ENCODE data around the gene TAF9B. TPM values are rescaled to one million over a fixed set of nuclear protein-coding genes. Genes with fewer than 3 reads are reported as not detected.
"Not testable (repeated sequence)": the region's sequence is repeated elsewhere in the genome, so short reads cannot be mapped to it uniquely, and the experiment has no call there.

Gene TAF9B
- total RNA-seq, 1 donor from 2014 or later = 19.9 TPM

GRCh38 chrX:78103623-78104446 lies 35.6 kb downstream of the TAF9B start, which contains the start of gene PGK1:
Gene PGK1 (plus strand): TSS chrX:78104248. CDS start chrX:78104341, 93 bp downstream.
- Mint-ChIP-seq H3K27me3 (ENCODE audit: unreplicated experiment) (no peaks in the 10 kb centered on the region), H3K9me3 (ENCODE audit: unreplicated experiment) (peaks cover 13% of the 10 kb centered on the region), H3K27ac (ENCODE audit: unreplicated experiment) (peak within 1 kb of the TSS; percentile 93), H3K36me3 (ENCODE audit: unreplicated experiment) (peaks cover 2% of the 10 kb centered on the region), H3K4me1 (ENCODE audit: unreplicated experiment) (peaks cover 34% of the 10 kb centered on the region), H3K4me3 (ENCODE audit: unreplicated experiment) (peak within 1 kb of the TSS; percentile 86)
- TF ChIP-seq CTCF (IDR thresholded peaks at IDR 0.05) = no peak
- peak; percentile 97 for DNase-seq (ENCODE audit: extremely low spot score, unreplicated experiment)

GRCh38 chrX:78103001-78103622 lies 36.3 kb downstream of the TAF9B start:
- Mint-ChIP-seq H3K4me3 (ENCODE audit: unreplicated experiment) (peak overlapping the region; percentile 86), H3K27ac (ENCODE audit: unreplicated experiment) (peak overlapping the region; percentile 93), H3K27me3 (ENCODE audit: unreplicated experiment) (peaks cover under 1% of the 10 kb centered on the region), H3K9me3 (ENCODE audit: unreplicated experiment) (peaks cover 13% of the 10 kb centered on the region), H3K4me1 (ENCODE audit: unreplicated experiment) (peaks cover 28% of the 10 kb centered on the region), H3K36me3 (ENCODE audit: unreplicated experiment) (peaks cover 2% of the 10 kb centered on the region)
- TF ChIP-seq CTCF (IDR thresholded peaks at IDR 0.05) = no peak
- no peak for DNase-seq (ENCODE audit: extremely low spot score, unreplicated experiment)

GRCh38 chrX:78102091-78102490 lies 37.4 kb downstream of the TAF9B start:
- no peak for TF ChIP-seq CTCF (IDR thresholded peaks at IDR 0.05)
- H3K9me3 Mint-ChIP-seq (ENCODE audit: unreplicated experiment) = peaks cover 13% of the 10 kb centered on the region
- H3K36me3 Mint-ChIP-seq (ENCODE audit: unreplicated experiment) = no peaks in the 10 kb centered on the region
- H3K4me1 Mint-ChIP-seq (ENCODE audit: unreplicated experiment) = peaks cover 24% of the 10 kb centered on the region
- no peak for DNase-seq (ENCODE audit: extremely low spot score, unreplicated experiment)
- no peak overlapping the region for H3K4me3 Mint-ChIP-seq (ENCODE audit: unreplicated experiment)
- H3K27ac Mint-ChIP-seq (ENCODE audit: unreplicated experiment) = no peak overlapping the region
- H3K27me3 Mint-ChIP-seq (ENCODE audit: unreplicated experiment) = peaks cover 5% of the 10 kb centered on the region

GRCh38 chrX:78098108-78098507 lies 41.3 kb downstream of the TAF9B start:
- Mint-ChIP-seq H3K27me3 (ENCODE audit: unreplicated experiment) (peaks cover 5% of the 10 kb centered on the region), H3K27ac (ENCODE audit: unreplicated experiment) (no peak overlapping the region), H3K4me3 (ENCODE audit: unreplicated experiment) (no peak overlapping the region), H3K36me3 (ENCODE audit: unreplicated experiment) (no peaks in the 10 kb centered on the region), H3K9me3 (ENCODE audit: unreplicated experiment) (peaks cover 9% of the 10 kb centered on the region), H3K4me1 (ENCODE audit: unreplicated experiment) (no peaks in the 10 kb centered on the region)
- no peak for DNase-seq (ENCODE audit: extremely low spot score, unreplicated experiment)
- TF ChIP-seq CTCF (IDR thresholded peaks at IDR 0.05) = no peak

- Mint-ChIP-seq H3K4me1 (ENCODE audit: unreplicated experiment) (no peaks in the 10 kb centered on the region), H3K27me3 (ENCODE audit: unreplicated experiment) (peaks cover 9% of the 10 kb centered on the region)
- DNase-seq (ENCODE audit: extremely low spot score, unreplicated experiment) = no peak
Observed at GRCh38 chrX:78092296-78092695, 47.2 kb downstream of the TAF9B start.

GRCh38 chrX:78081413-78081812 lies 58.0 kb downstream of the TAF9B start:
- not testable (repeated sequence) for H3K27me3 Mint-ChIP-seq (ENCODE audit: unreplicated experiment); H3K36me3 Mint-ChIP-seq (ENCODE audit: unreplicated experiment); H3K4me1 Mint-ChIP-seq (ENCODE audit: unreplicated experiment); H3K27ac Mint-ChIP-seq (ENCODE audit: unreplicated experiment); H3K4me3 Mint-ChIP-seq (ENCODE audit: unreplicated experiment); DNase-seq (ENCODE audit: extremely low spot score, unreplicated experiment); H3K9me3 Mint-ChIP-seq (ENCODE audit: unreplicated experiment)

More at GRCh38 chrX:78092296-78092695, 47.2 kb downstream of the TAF9B start:
- Mint-ChIP-seq H3K27ac (ENCODE audit: unreplicated experiment) (no peak overlapping the region), H3K9me3 (ENCODE audit: unreplicated experiment) (peaks cover 12% of the 10 kb centered on the region), H3K36me3 (ENCODE audit: unreplicated experiment) (no peaks in the 10 kb centered on the region), H3K4me3 (ENCODE audit: unreplicated experiment) (no peak overlapping the region)
- peak; percentile 54 for TF ChIP-seq CTCF (IDR thresholded peaks at IDR 0.05)

Data from osteocyte (in vitro differentiated cells).